NCI-H2227 (cell line): ENCODE results near the gene FYN.

ENCODE experiments used
- DNase-seq: peaks from one replicate; lab custom pipeline; 2025; ENCODE audit not compliant: unreplicated experiment; lab: John Stamatoyannopoulos, UW

The FYN gene

GRCh38 chr6:111734068-111735061 is 138.9 kb downstream of the FYN start:
- no peak for DNase-seq

GRCh38 chr6:111732390-111732789 is 140.9 kb downstream of the FYN start:
- DNase-seq, result no peak

- no peak for DNase-seq
Measured at GRCh38 chr6:111731456-111732195, 141.6 kb downstream of the FYN start.

- no peak for DNase-seq
Measured at GRCh38 chr6:111730864-111731263, 142.4 kb downstream of the FYN start.

GRCh38 chr6:111727802-111728201 is 145.4 kb downstream of the FYN start:
- no peak for DNase-seq

GRCh38 chr6:111727041-111727440 is 146.2 kb downstream of the FYN start:
- DNase-seq, result no peak

- no peak for DNase-seq
Measured at GRCh38 chr6:111725446-111726112, 147.7 kb downstream of the FYN start.

GRCh38 chr6:111724505-111724904 is 148.7 kb downstream of the FYN start:
- DNase-seq, result no peak

GRCh38 chr6:111724039-111724438 is 149.2 kb downstream of the FYN start:
- DNase-seq, result no peak

GRCh38 chr6:111723412-111723970 is 149.8 kb downstream of the FYN start:
- no peak for DNase-seq

GRCh38 chr6:111722179-111722731 is 151.0 kb downstream of the FYN start:
- no peak for DNase-seq

- DNase-seq, result no peak
Measured at GRCh38 chr6:111721753-111722154, 151.5 kb downstream of the FYN start.

GRCh38 chr6:111720931-111721496 is 152.2 kb downstream of the FYN start:
- DNase-seq, result no peak

- DNase-seq, result no peak
Measured at GRCh38 chr6:111718990-111719389, 154.3 kb downstream of the FYN start.

- DNase-seq, result no peak
Measured at GRCh38 chr6:111718326-111718725, 154.9 kb downstream of the FYN start.

GRCh38 chr6:111717621-111718020 is 155.6 kb downstream of the FYN start:
- no peak for DNase-seq

GRCh38 chr6:111716325-111716724 is 156.9 kb downstream of the FYN start:
- no peak for DNase-seq

GRCh38 chr6:111715321-111715720 is 157.9 kb downstream of the FYN start:
- peak; percentile 23 for DNase-seq

GRCh38 chr6:111714416-111715270 is 158.6 kb downstream of the FYN start:
- DNase-seq, result no peak

GRCh38 chr6:111713811-111714210 is 159.4 kb downstream of the FYN start:
- DNase-seq, result no peak
